DOHH2 (cell line): ENCODE data around the gene TBATA.

Experiments used
- H3F3A ChIP-seq: fragments of 200-600 bp; sonication (generic), shearing (Covaris generic); 2 replicates; pipeline ENCODE4 v1.6.0; 2016; ENCODE audit warnings: antibody characterized with exemption, mild to moderate bottlenecking; ENCODE audit not compliant: control insufficient read depth, insufficient read depth
- H3K27ac ChIP-seq: fragments of 200-600 bp; sonication (generic); 2 replicates; pipeline ENCODE4 v1.5.1; 2014; ENCODE audit warnings: low read depth, mild to moderate bottlenecking, low read length, moderate library complexity
- H3K27me3 ChIP-seq: fragments of 200-600 bp; sonication (generic); 2 replicates; pipeline ENCODE4 v1.6.1; 2014; ENCODE audit warnings: mild to moderate bottlenecking, low read length, mixed read lengths; ENCODE audit not compliant: control insufficient read depth
- H3K36me3 ChIP-seq: fragments of 200-600 bp; sonication (generic); 2 replicates; pipeline ENCODE4 v1.6.1; 2014; ENCODE audit warnings: mild to moderate bottlenecking, low read length, moderate library complexity, mixed read lengths; ENCODE audit not compliant: control insufficient read depth
- H3K4me1 ChIP-seq: fragments of 200-600 bp; sonication (generic); 2 replicates; pipeline ENCODE4 v1.6.1; 2014; ENCODE audit warnings: mild to moderate bottlenecking, low read length, mixed read lengths; ENCODE audit not compliant: control insufficient read depth
- H3K4me2 ChIP-seq: fragments of 200-600 bp; sonication (generic); 2 replicates; pipeline ENCODE4 v1.6.0; 2014; ENCODE audit warnings: mild to moderate bottlenecking, low read length, moderate library complexity
- H3K4me3 ChIP-seq: fragments of 200-600 bp; sonication (generic); 2 replicates; pipeline ENCODE4 v1.5.1; 2014; ENCODE audit warnings: mild to moderate bottlenecking, low read length, mixed read lengths
- H3K79me2 ChIP-seq: fragments of 200-600 bp; sonication (generic); 2 replicates; pipeline ENCODE4 v1.6.1; 2014; ENCODE audit warnings: mild to moderate bottlenecking, low read length, mixed read lengths; ENCODE audit not compliant: control insufficient read depth
- H3K9me2 ChIP-seq: fragments of 200-600 bp; sonication (generic); replicated peaks from 2 replicates; pipeline ENCODE4 v1.6.1; 2014; ENCODE audit warnings: mild to moderate bottlenecking, low read length, mixed read lengths; ENCODE audit not compliant: control insufficient read depth
- H3K9me3 ChIP-seq: fragments of 200-600 bp; sonication (generic); 2 replicates; pipeline ENCODE4 v1.6.1; 2014; ENCODE audit warnings: antibody characterized with exemption, low read length, mixed read lengths; ENCODE audit not compliant: control insufficient read depth, insufficient read depth
- H4K20me1 ChIP-seq: fragments of 200-600 bp; sonication (generic); 2 replicates; pipeline ENCODE4 v1.6.0; 2014; ENCODE audit warnings: low read depth, mild to moderate bottlenecking, antibody characterized with exemption, low read length, moderate library complexity; ENCODE audit not compliant: control insufficient read depth, insufficient read depth
- CTCF ChIP-seq: fragments of 200-600 bp; sonication (generic); IDR thresholded peaks from one replicate; pipeline ENCODE4 v1.5.1; 2014; ENCODE audit warnings: antibody characterized with exemption, mild to moderate bottlenecking, low read depth, low read length; ENCODE audit not compliant: poor library complexity, severe bottlenecking
- EZH2phosphoT487 ChIP-seq: fragments of 200-600 bp; sonication (generic); IDR thresholded peaks from 2 replicates; pipeline ENCODE4 v1.6.1; 2017; ENCODE audit warnings: borderline replicate concordance, mild to moderate bottlenecking, antibody characterized with exemption, low read length, moderate library complexity, mixed read lengths

Gene TBATA

GRCh38 chr10:70730955-70731354 lies 54.2 kb downstream of the TBATA start:
- no peak overlapping the region for H3K4me2 ChIP-seq
- TF ChIP-seq EZH2phosphoT487 (no peak), CTCF (no peak)
- no peaks in the 10 kb centered on the region for H3K36me3 ChIP-seq
- H3K79me2 ChIP-seq = no peaks in the 10 kb centered on the region
- no peaks in the 10 kb centered on the region for H3F3A ChIP-seq
- H3K9me2 ChIP-seq = no peaks in the 10 kb centered on the region
- H3K27me3 ChIP-seq = no peaks in the 10 kb centered on the region
- no peaks in the 10 kb centered on the region for H3K9me3 ChIP-seq
- H3K4me1 ChIP-seq = no peaks in the 10 kb centered on the region
- H3K4me3 ChIP-seq = no peak overlapping the region
- no peak overlapping the region for H3K27ac ChIP-seq
- no peaks in the 10 kb centered on the region for H4K20me1 ChIP-seq

- no peaks in the 10 kb centered on the region for H3F3A ChIP-seq
- H3K27me3 ChIP-seq = no peaks in the 10 kb centered on the region
- no peak for TF ChIP-seq CTCF
- TF ChIP-seq EZH2phosphoT487 = no peak
- no peaks in the 10 kb centered on the region for H3K9me2 ChIP-seq
- no peaks in the 10 kb centered on the region for H3K9me3 ChIP-seq
- H3K27ac ChIP-seq = no peak overlapping the region
- H3K4me2 ChIP-seq = no peak overlapping the region
- no peaks in the 10 kb centered on the region for H4K20me1 ChIP-seq
- H3K79me2 ChIP-seq = no peaks in the 10 kb centered on the region
- H3K36me3 ChIP-seq = no peaks in the 10 kb centered on the region
- no peaks in the 10 kb centered on the region for H3K4me1 ChIP-seq
- H3K4me3 ChIP-seq = no peak overlapping the region
These were observed 55.3 kb downstream of the TBATA start for GRCh38 chr10:70729763-70730357.

GRCh38 chr10:70728328-70728727 lies 56.8 kb downstream of the TBATA start:
- Histone ChIP-seq H3K27ac (no peak overlapping the region), H3K27me3 (no peaks in the 10 kb centered on the region), H3K36me3 (no peaks in the 10 kb centered on the region), H3F3A (no peaks in the 10 kb centered on the region), H3K9me3 (no peaks in the 10 kb centered on the region), H3K4me3 (no peak overlapping the region), H3K79me2 (no peaks in the 10 kb centered on the region), H3K9me2 (no peaks in the 10 kb centered on the region), H3K4me2 (no peak overlapping the region), H3K4me1 (no peaks in the 10 kb centered on the region), H4K20me1 (no peaks in the 10 kb centered on the region)
- TF ChIP-seq EZH2phosphoT487 (no peak), CTCF (no peak)
